GM10266 (cell line): ENCODE measurements around the gene NEIL3.

Experiments
- DNase-seq: peaks from one replicate; pipeline ENCODE4 v3.0.0; 2012; ENCODE audit errors: extremely low spot score
- CTCF ChIP-seq: IDR thresholded peaks from 2 replicates; pipeline ENCODE4 v1.5.1; 2012; ENCODE audit warnings: mild to moderate bottlenecking, low read depth; ENCODE audit not compliant: control insufficient read depth, insufficient read depth; ENCODE audit errors: missing control alignments

The NEIL3 gene

GRCh38 chr4:177287255-177287654 lies 22.4 kb upstream of the NEIL3 start:
- no peak for TF ChIP-seq CTCF
- no peak for DNase-seq

DNA sequence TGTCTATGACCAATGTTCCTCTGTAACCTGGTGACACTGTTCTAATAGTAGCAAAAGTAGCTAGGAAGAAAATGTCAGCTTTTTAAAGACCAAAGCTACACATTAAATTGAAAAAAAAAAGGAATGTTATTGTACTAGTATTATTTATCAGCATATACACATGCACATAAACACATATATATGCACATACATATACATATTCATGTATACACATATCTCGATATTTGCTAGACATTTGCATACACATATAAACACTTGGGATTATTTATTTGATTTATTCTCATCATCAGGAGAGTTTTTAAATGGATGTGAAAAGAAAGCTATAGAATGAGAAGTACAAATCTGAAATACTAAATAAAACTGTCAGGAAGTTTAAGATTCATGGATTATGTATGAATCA lies 21.3 kb upstream of the NEIL3 start:
- DNase-seq, result no peak

GRCh38 chr4:177290780-177291179 lies 18.9 kb upstream of the NEIL3 start:
- DNase-seq, result no peak
- no peak for TF ChIP-seq CTCF

More for the DNA sequence above, 21.3 kb upstream of the NEIL3 start:
- TF ChIP-seq CTCF, result no peak

GRCh38 chr4:177292171-177292570 lies 17.5 kb upstream of the NEIL3 start:
- DNase-seq, result no peak
- no peak for TF ChIP-seq CTCF

- no peak for TF ChIP-seq CTCF
Measured at GRCh38 chr4:177293208-177294033, 16.3 kb upstream of the NEIL3 start.

GRCh38 chr4:177297785-177298391 lies 11.8 kb upstream of the NEIL3 start:
- no peak for TF ChIP-seq CTCF
- no peak for DNase-seq

More at GRCh38 chr4:177293208-177294033, 16.3 kb upstream of the NEIL3 start:
- DNase-seq, result no peak

- DNase-seq, result no peak
- no peak for TF ChIP-seq CTCF
Measured at GRCh38 chr4:177301126-177301639, 8.5 kb upstream of the NEIL3 start.
